ENCODE measurements around the gene TUBA4A. TPM values are rescaled to one million over a fixed set of nuclear protein-coding genes. Genes with fewer than 3 reads are reported as not detected.

TUBA4A gene
- total and polyA plus RNA-seq, 9 of the 15 experiments (the other 6 are each of a cell fraction or from before 2014, with no cell fraction given) = 25.1 to 174 (median 42.4) TPM

DNA sequence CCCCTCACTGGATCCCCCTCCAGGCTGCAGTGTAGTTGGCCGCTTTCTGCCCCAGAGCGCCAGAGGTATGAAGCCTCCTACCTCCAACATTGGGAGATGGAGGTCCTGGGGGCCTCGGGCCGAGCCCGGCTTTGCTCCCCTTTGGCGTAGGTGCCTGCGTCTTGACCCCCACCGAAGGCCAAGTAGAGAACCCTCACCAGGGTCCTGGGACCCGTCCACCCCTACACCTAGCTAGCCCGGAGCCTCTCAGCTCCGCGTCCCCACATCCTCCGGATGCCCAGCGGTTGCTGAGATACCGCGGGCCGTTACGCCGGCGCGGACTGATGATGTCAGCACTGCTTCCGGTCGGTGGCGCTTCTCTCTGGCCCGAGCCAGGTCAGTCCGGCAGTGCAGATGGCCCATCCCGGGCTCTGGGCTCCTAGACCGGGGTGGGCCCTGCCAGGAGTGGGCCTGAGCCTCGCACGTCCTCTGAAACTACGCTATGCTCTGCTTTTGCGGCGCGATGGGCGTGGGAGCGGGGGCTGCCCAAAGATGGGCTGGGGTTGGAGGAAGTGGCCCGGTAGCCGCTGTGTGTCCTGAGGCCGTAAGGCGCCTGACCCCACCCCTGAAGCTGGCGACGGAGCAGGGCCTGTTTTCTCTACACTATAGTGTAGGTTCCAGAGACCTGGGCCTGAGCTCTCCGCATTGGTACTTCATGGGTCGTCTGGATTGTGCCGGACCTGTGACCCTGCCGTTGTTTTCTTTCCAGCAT is 8.4 kb downstream of the TUBA4A start, which contains the start of the genes GLB1L and STK16 (continued):
- TF ChIP-seq MEF2D (tag; conservative IDR thresholded peaks at IDR 0.05; ENCODE audit: low read depth) (no peak), SLC30A9 (CRISPR knock-in tag; IDR thresholded peaks at IDR 0.05) (no peak), TOE1 (IDR thresholded peaks at IDR 0.05; ENCODE audit: borderline replicate concordance) (no peak), TOE1 (CRISPR knock-in tag; IDR thresholded peaks at IDR 0.05; ENCODE audit: borderline replicate concordance, low read depth) (no peak), MTA1 (IDR thresholded peaks at IDR 0.05; ENCODE audit: borderline replicate concordance) (peak; percentile 97), NR4A1 (CRISPR knock-in tag; IDR thresholded peaks at IDR 0.05) (no peak), NR4A1 (tag; IDR thresholded peaks at IDR 0.05) (no peak), TAF7 (tag; IDR thresholded peaks at IDR 0.05) (no peak), TARDBP (IDR thresholded peaks at IDR 0.05) (no peak), SP1 (CRISPR knock-in tag; IDR thresholded peaks at IDR 0.05) (no peak), ZBTB2 (IDR thresholded peaks at IDR 0.05) (no peak), ETV1 (tag; conservative IDR thresholded peaks at IDR 0.05; ENCODE audit: low read depth) (peak; percentile 91), MTF1 (CRISPR knock-in tag; IDR thresholded peaks at IDR 0.05; ENCODE audit: borderline replicate concordance) (no peak), ZNF175 (CRISPR knock-in tag; IDR thresholded peaks at IDR 0.05; ENCODE audit: low read depth) (no peak), JUNB (CRISPR knock-in tag; conservative IDR thresholded peaks at IDR 0.05) (no peak), BRCA1 (IDR thresholded peaks at IDR 0.05) (no peak), BRCA1 (CRISPR knock-in tag; IDR thresholded peaks at IDR 0.05) (no peak), IFI16 (CRISPR knock-in tag; IDR thresholded peaks at IDR 0.05) (no peak), ZNF76 (CRISPR knock-in tag; IDR thresholded peaks at IDR 0.05; ENCODE audit: borderline replicate concordance) (no peak), CBFB (CRISPR knock-in tag; IDR thresholded peaks at IDR 0.05) (no peak), SMARCA4 (IDR thresholded peaks at IDR 0.05) (no peak), POLR2H (tag; IDR thresholded peaks at IDR 0.05; ENCODE audit: low read depth) (peak; percentile 69), HMGN3 (IDR thresholded peaks at IDR 0.05; ENCODE audit: borderline replicate concordance, extremely low read depth, insufficient read length, low read depth, low read length) (peak; percentile 42)
- TF ChIP-seq, protein P1, sequence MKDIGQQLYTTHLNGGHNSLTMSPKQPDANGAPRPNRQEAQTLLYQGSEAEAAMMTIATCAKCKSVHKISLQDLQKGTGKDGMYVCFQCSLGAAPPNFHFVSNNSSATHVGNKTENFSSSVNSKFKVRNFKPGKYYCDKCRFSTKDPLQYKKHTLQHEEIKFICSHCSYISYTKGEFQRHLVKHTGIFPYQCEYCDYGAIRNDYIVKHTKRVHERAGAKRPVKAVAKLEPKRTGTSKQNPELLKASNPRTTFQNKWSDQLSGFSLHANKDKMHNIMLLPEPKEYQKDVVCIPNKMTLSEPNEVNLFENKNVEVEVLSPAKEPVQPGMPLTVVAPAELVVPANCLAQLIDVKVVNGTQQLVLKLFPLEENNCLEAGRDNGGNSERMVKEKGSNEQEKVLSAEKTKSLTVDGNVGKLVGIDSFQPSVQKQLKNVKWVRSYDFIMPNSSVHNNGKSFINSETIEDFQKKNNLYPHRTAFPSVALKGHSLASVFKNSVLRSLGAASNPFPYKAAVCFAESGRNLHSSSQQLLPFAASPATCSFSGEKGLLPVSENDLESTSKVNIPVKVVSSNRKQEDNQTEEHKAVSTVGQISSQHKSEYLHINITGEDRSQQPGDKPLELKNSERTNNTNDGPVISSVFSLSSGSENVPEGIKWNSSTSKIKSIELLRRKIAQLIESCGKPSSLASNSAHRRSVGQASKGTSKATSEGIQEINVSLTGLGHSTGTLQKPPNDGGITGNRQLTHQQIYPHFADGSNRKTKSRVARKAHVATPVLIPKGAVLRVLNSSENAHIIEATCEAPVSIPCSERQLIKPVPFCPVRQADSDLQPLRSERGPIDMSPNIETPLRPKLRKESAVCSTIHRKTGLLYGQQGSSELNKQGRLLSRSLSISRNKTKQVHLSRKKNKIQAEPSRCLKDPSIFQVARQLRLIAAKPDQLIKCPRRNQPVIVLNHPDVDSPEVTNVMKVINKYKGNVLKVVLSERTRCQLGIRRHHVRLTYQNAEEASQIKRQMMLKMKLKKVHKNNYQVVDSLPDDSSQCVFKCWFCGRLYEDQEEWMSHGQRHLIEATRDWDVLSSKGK (CRISPR knock-in tag; IDR thresholded peaks at IDR 0.05) = no peak
